SK-N-SH (cell line): ENCODE data around the gene SH3GL2. TPM values are rescaled to one million over a fixed set of nuclear protein-coding genes. Genes with fewer than 3 reads are reported as not detected.

Experiments used
- CTCF ChIA-PET: fragments of 300-600, 350-600 bp; formaldehyde crosslinking; extraction: SDS; loops from one replicate; lab custom pipeline; 2021; lab: Yijun Ruan, JAX
- POLR2A ChIA-PET: fragments of 350-600 bp; sonication (Branson Sonifier 250); formaldehyde crosslinking; extraction: SDS; loops from one replicate; lab custom pipeline; 2020; ENCODE audit warnings: antibody characterized with exemption, inconsistent platforms; lab: Yijun Ruan, JAX
- DNase-seq: peaks from one replicate; pipeline ENCODE4 v3.0.0; 2012
- H2AFZ ChIP-seq: fragments of 200-600 bp; sonication (generic); 2 replicates; pipeline ENCODE4 v1.8.1; 2016; ENCODE audit warnings: antibody characterized with exemption, mild to moderate bottlenecking, low read depth
- H3F3A ChIP-seq: fragments of 200-600 bp; sonication (generic); replicated peaks from 2 replicates; pipeline ENCODE3; 2016; ENCODE audit warnings: antibody characterized with exemption, mild to moderate bottlenecking; ENCODE audit not compliant: insufficient read depth
- H3K27ac ChIP-seq, 2 experiments: fragments of 200-500 bp in 1 of 2; fragments of 200-600 bp in 1 of 2; sonication (Bioruptor generic) in 1 of 2; sonication (generic), shearing (Covaris generic) in 1 of 2; 2 replicates each; pipeline versions ENCODE4 v1.5.1 to v1.6.1; 2014 to 2016; ENCODE audit warnings: low read depth in 2 of 2, inconsistent platforms in 1 of 2, low read length in 1 of 2, mild to moderate bottlenecking in 1 of 2, mixed read lengths in 1 of 2
- H3K27me3 ChIP-seq: fragments of 200-600 bp; sonication (generic), shearing (Covaris generic); 2 replicates; pipeline ENCODE4 v1.6.1; 2016; ENCODE audit warnings: mixed run types; ENCODE audit not compliant: insufficient read depth
- H3K36me3 ChIP-seq, 2 experiments: fragments of 200-500 bp in 1 of 2; fragments of 200-600 bp in 1 of 2; sonication (Bioruptor generic) in 1 of 2; sonication (generic) in 1 of 2; replicated peaks in 1 of 2; 2 replicates each; pipeline versions ENCODE3 to v1.5.1; 2014 to 2016; ENCODE audit warnings: low read length in 1 of 2, mild to moderate bottlenecking in 1 of 2; ENCODE audit not compliant: insufficient read depth in 2 of 2, control insufficient read depth in 1 of 2
- H3K4me1 ChIP-seq, 2 experiments: fragments of 200-500 bp in 1 of 2; fragments of 200-600 bp in 1 of 2; sonication (Bioruptor generic) in 1 of 2; sonication (generic), shearing (Covaris generic) in 1 of 2; 2 replicates each; pipeline versions ENCODE4 v1.5.1 to v1.6.1; 2014 to 2016; ENCODE audit warnings: low read depth in 1 of 2, low read length in 1 of 2, mixed run types in 1 of 2; ENCODE audit not compliant: insufficient read depth in 2 of 2, control insufficient read depth in 1 of 2
- H3K4me2 ChIP-seq: fragments of 200-600 bp; sonication (generic), shearing (Covaris generic); 2 replicates; pipeline ENCODE4 v1.6.1; 2017; ENCODE audit warnings: mixed run types
- H3K4me3 ChIP-seq, 2 experiments: fragments of 200-500 bp in 1 of 2; fragments of 200-600 bp in 1 of 2; sonication (Bioruptor generic) in 1 of 2; sonication (generic), shearing (Covaris generic) in 1 of 2; 2 replicates each; pipeline versions ENCODE4 v1.5.1 to v1.8.1; 2014 to 2016; ENCODE audit warnings: low read depth in 2 of 2, inconsistent platforms in 1 of 2, low read length in 1 of 2, mild to moderate bottlenecking in 1 of 2, mixed read lengths in 1 of 2, moderate library complexity in 1 of 2
- H3K79me2 ChIP-seq: fragments of 200-600 bp; sonication (generic); 2 replicates; pipeline ENCODE4 v1.8.1; 2017; ENCODE audit warnings: mild to moderate bottlenecking; ENCODE audit not compliant: insufficient read depth
- H3K9ac ChIP-seq: fragments of 200-600 bp; sonication (generic); 2 replicates; pipeline ENCODE4 v1.6.1; 2017; ENCODE audit warnings: mixed run types
- H3K9me2 ChIP-seq: fragments of 200-600 bp; sonication (generic); 2 replicates; pipeline ENCODE4 v1.6.1; 2017; ENCODE audit warnings: mixed run types
- H3K9me3 ChIP-seq: fragments of 200-600 bp; sonication (generic); 2 replicates; pipeline ENCODE4 v1.6.1; 2017; ENCODE audit warnings: mixed run types, mild to moderate bottlenecking, moderate library complexity
- H4K20me1 ChIP-seq: fragments of 200-600 bp; sonication (generic); 2 replicates; pipeline ENCODE4 v1.6.1; 2017; ENCODE audit warnings: mild to moderate bottlenecking, mixed run types; ENCODE audit not compliant: insufficient read depth
- CTCF ChIP-seq: fragments of 200-600 bp; sonication (generic); IDR thresholded peaks from 2 replicates; pipeline ENCODE4 v1.6.1; 2017; ENCODE audit warnings: antibody characterized with exemption, mild to moderate bottlenecking, moderate library complexity
- FOXJ3 ChIP-seq: sonication (generic); formaldehyde crosslinking; IDR thresholded peaks from 2 replicates; pipeline ENCODE4 v1.5.1; 2020; ENCODE audit warnings: mild to moderate bottlenecking, missing genetic modification reagents
- MAX ChIP-seq: IDR thresholded peaks from 2 replicates; pipeline ENCODE4 v1.4.0; 2012; ENCODE audit warnings: low read depth
- MXI1 ChIP-seq: IDR thresholded peaks from 2 replicates; pipeline ENCODE4 v1.6.1; 2012; ENCODE audit warnings: mild to moderate bottlenecking, low read depth, low read length, improper control_type of control experiment
- NRF1 ChIP-seq: IDR thresholded peaks from 2 replicates; pipeline ENCODE4 v1.6.1; 2012; ENCODE audit warnings: low read depth, mild to moderate bottlenecking, low read length
- RAD21 ChIP-seq: IDR thresholded peaks from 2 replicates; pipeline ENCODE4 v1.6.1; 2012; ENCODE audit warnings: mild to moderate bottlenecking, low read length
- RCOR1 ChIP-seq: fragments of 150-350 bp; IDR thresholded peaks from 2 replicates; pipeline ENCODE4 v1.6.1; 2017; ENCODE audit warnings: antibody characterized with exemption, low read length
- TEAD4 ChIP-seq: IDR thresholded peaks from 2 replicates; pipeline ENCODE4 v1.4.0; 2012; ENCODE audit warnings: mild to moderate bottlenecking, borderline replicate concordance; ENCODE audit not compliant: insufficient read depth
- YY1 ChIP-seq: IDR thresholded peaks from 2 replicates; pipeline ENCODE4 v1.4.0; 2012; ENCODE audit warnings: low read depth, mild to moderate bottlenecking
- ZBTB33 ChIP-seq: IDR thresholded peaks from 2 replicates; pipeline ENCODE4 v1.4.0; 2012; ENCODE audit warnings: low read depth, borderline replicate concordance
- whole genome bisulfite sequencing: methylation state at CpG from one replicate; pipeline ENCODE4 v1.1.6; 2017; ENCODE audit warnings: low lambda C conversion rate; 5-methylcytosine and 5-hydroxymethylcytosine counted together
- polyA plus RNA-seq, 3 experiments: library from polyadenylated mRNA; depleted of rRNA; stranded (reverse); fragments of >200 nt; gene quantifications; 2 replicates each; pipeline ENCODE4 v1.2.3, GENCODE V29; 2012

Gene SH3GL2
- polyA plus RNA-seq, 1 of the 3 experiments (the other 2 are of a cell fraction): 0.05 TPM

- H4K20me1 ChIP-seq: no peaks in the 10 kb centered on the region
- H3K27me3 ChIP-seq: no peaks in the 10 kb centered on the region
- H3K4me1 ChIP-seq: no peaks in the 10 kb centered on the region
- no peaks in the 10 kb centered on the region for H3K79me2 ChIP-seq
- no peaks in the 10 kb centered on the region for H3K36me3 ChIP-seq
- H3K27ac ChIP-seq: no peak overlapping the region
- H3K4me2 ChIP-seq: no peak overlapping the region
- no peaks in the 10 kb centered on the region for H3F3A ChIP-seq
- CTCF ChIA-PET: no interaction called here
- no peaks in the 10 kb centered on the region for H3K9me3 ChIP-seq
- no peak overlapping the region for H2AFZ ChIP-seq
- H3K4me3 ChIP-seq: no peak overlapping the region
- H3K9me2 ChIP-seq: no peaks in the 10 kb centered on the region
- no peak for TF ChIP-seq RAD21
- TF ChIP-seq NRF1: no peak
- TF ChIP-seq, all 33 proteins: peak for 0
- DNase-seq: no peak
- POLR2A ChIA-PET: no interaction called here
- H3K9ac ChIP-seq: no peak overlapping the region
These were observed 45.7 kb downstream of the SH3GL2 start for GRCh38 chr9:17624571-17624970.

- Histone ChIP-seq H3K79me2 (no peaks in the 10 kb centered on the region), H4K20me1 (no peaks in the 10 kb centered on the region), H3K27me3 (no peaks in the 10 kb centered on the region), H3K4me2 (no peak overlapping the region)
- DNase-seq: no peak
- TF ChIP-seq ZBTB33 (no peak), FOXJ3 (CRISPR knock-in tag) (no peak), MAX (no peak), NRF1 (no peak), TEAD4 (no peak), RCOR1 (no peak), CTCF (no peak), MXI1 (no peak), YY1 (no peak)
- TF ChIP-seq, all 33 proteins: peak for 0
- Histone ChIP-seq H3F3A (no peaks in the 10 kb centered on the region), H3K36me3 (no peaks in the 10 kb centered on the region), H3K9me3 (no peaks in the 10 kb centered on the region), H3K9me2 (no peaks in the 10 kb centered on the region), H2AFZ (no peak overlapping the region), H3K9ac (no peak overlapping the region), H3K4me3 (no peak overlapping the region), H3K27ac (no peak overlapping the region), H3K4me1 (no peaks in the 10 kb centered on the region)
- POLR2A ChIA-PET: no interaction called here
- 2% methylated on average over 6 of the region's 6 CpGs for WGBS
- CTCF ChIA-PET: interaction anchor here (0.6 kb wide), 1 partner anchor 179 kb away, joined by 3 read pairs; no protein-coding TSS in a partner anchor
These were observed 47.0 kb downstream of the SH3GL2 start for GRCh38 chr9:17625644-17626388.
